ENCODE data around the gene COL4A1. TPM values are rescaled to one million over a fixed set of nuclear protein-coding genes. Genes with fewer than 3 reads are reported as not detected.
A peak's percentile ranks its signal among the peaks of the same experiment; 100 is the strongest.

COL4A1 gene
- total and polyA plus RNA-seq, 8 donors, result 418 to 1,057 (median 547) TPM

GRCh38 chr13:110347088-110347487 lies 40.1 kb upstream of the COL4A1 start:
- intact Hi-C loops (cut with DNase I), result no loop called here
- ATAC-seq (no peak), DNase-seq (no peak)
- Histone ChIP-seq H3K4me3 (no peak overlapping the region), H3K36me3 (no peaks in the 10 kb centered on the region), H3K27ac (peak overlapping the region; percentile 4 to 63), H3K4me1 (peaks cover 0 to 28% of the 10 kb centered on the region in 2 donors), H3K27me3 (peaks cover 0 to 12% of the 10 kb centered on the region in 2 donors), H3K9me3 (no peaks in the 10 kb centered on the region)
- TF ChIP-seq CTCF (IDR thresholded peaks at IDR 0.05), result no peak

GRCh38 chr13:110346661-110347067 lies 39.7 kb upstream of the COL4A1 start:
- Histone ChIP-seq H3K27ac (peak overlapping the region in 1 of 2 donors; percentile 63), H3K4me3 (no peak overlapping the region), H3K36me3 (no peaks in the 10 kb centered on the region), H3K4me1 (peaks cover 0 to 32% of the 10 kb centered on the region in 2 donors), H3K9me3 (no peaks in the 10 kb centered on the region), H3K27me3 (peaks cover 0 to 16% of the 10 kb centered on the region in 2 donors)
- no peak for DNase-seq
- intact Hi-C loops (cut with DNase I), result no loop called here
- no peak for TF ChIP-seq CTCF (IDR thresholded peaks at IDR 0.05)
- ATAC-seq, result no peak

GRCh38 chr13:110345701-110346100 lies 38.7 kb upstream of the COL4A1 start:
- intact Hi-C loops (cut with DNase I), result no loop called here
- Histone ChIP-seq H3K4me1 (peaks cover 9 to 36% of the 10 kb centered on the region in 2 donors), H3K27me3 (peaks cover 0 to 25% of the 10 kb centered on the region in 2 donors), H3K27ac (no peak overlapping the region), H3K4me3 (no peak overlapping the region), H3K36me3 (no peaks in the 10 kb centered on the region), H3K9me3 (no peaks in the 10 kb centered on the region)
- DNase-seq, result no peak
- ATAC-seq, result no peak
- no peak for TF ChIP-seq CTCF (IDR thresholded peaks at IDR 0.05)

GRCh38 chr13:110345266-110345665 lies 38.3 kb upstream of the COL4A1 start:
- no peak overlapping the region for H3K4me3 ChIP-seq
- DNase-seq, result no peak
- H3K9me3 ChIP-seq, result no peaks in the 10 kb centered on the region
- no peak for ATAC-seq
- no peak for TF ChIP-seq CTCF (IDR thresholded peaks at IDR 0.05)
- H3K27me3 ChIP-seq, result peaks cover 0 to 29% of the 10 kb centered on the region in 2 donors
- intact Hi-C loops (cut with DNase I), result no loop called here
- peaks cover 13 to 37% of the 10 kb centered on the region in 2 donors for H3K4me1 ChIP-seq
- no peaks in the 10 kb centered on the region for H3K36me3 ChIP-seq
- no peak overlapping the region for H3K27ac ChIP-seq

GRCh38 chr13:110344320-110344719 lies 37.4 kb upstream of the COL4A1 start:
- ATAC-seq, result no peak
- intact Hi-C loops (cut with DNase I), result no loop called here
- Histone ChIP-seq H3K27ac (peak overlapping the region in 1 of 2 donors; percentile 29), H3K36me3 (no peaks in the 10 kb centered on the region), H3K4me3 (no peak overlapping the region), H3K4me1 (peaks cover 14 to 46% of the 10 kb centered on the region in 2 donors), H3K27me3 (peaks cover 0 to 29% of the 10 kb centered on the region in 2 donors), H3K9me3 (no peaks in the 10 kb centered on the region)
- TF ChIP-seq CTCF (IDR thresholded peaks at IDR 0.05), result no peak
- no peak for DNase-seq
